Skin of body (tissue), 2 donors: ENCODE results near the gene BRF1. TPM values are rescaled to one million over a fixed set of nuclear protein-coding genes. Genes with fewer than 3 reads are reported as not detected.

Experiments
- DNase-seq: peaks from one replicate; lab custom pipeline; 2025; lab: John Stamatoyannopoulos, UW
- total RNA-seq: library from RNA; depleted of rRNA; stranded (reverse); fragments of >200 nt; gene quantifications from one replicate; pipeline ENCODE4 v1.2.3, GENCODE V29; 2014

Gene BRF1
- total RNA-seq, 1 donor from 2014 or later = 33.0 TPM

GRCh38 chr14:105161964-105162668 is 138.7 kb downstream of the BRF1 start:
- DNase-seq = no peak

- DNase-seq = no peak
Observed at GRCh38 chr14:105161309-105161708, 139.5 kb downstream of the BRF1 start.

GRCh38 chr14:105160776-105161175 is 140.0 kb downstream of the BRF1 start:
- no peak for DNase-seq

- no peak for DNase-seq
Observed at GRCh38 chr14:105159344-105159743, 141.5 kb downstream of the BRF1 start.

Other genes with a start within 250 kb of the BRF1 start
- gene GPR132, start 235.6 kb downstream of the BRF1 start, total RNA-seq = 1.6 TPM
- gene JAG2, start 132.2 kb downstream of the BRF1 start, total RNA-seq = 27.0 TPM
- 11.4 TPM for gene NUDT14, start 119.7 kb downstream of the BRF1 start, total RNA-seq
- gene BTBD6, start 52.5 kb downstream of the BRF1 start, total RNA-seq = 29.0 TPM
- gene PACS2, start 13.7 kb upstream of the BRF1 start, total RNA-seq = 44.9 TPM
- gene TEX22, start 97.5 kb upstream of the BRF1 start, total RNA-seq = 0.20 TPM
- 48.3 TPM for gene MTA1, start 118.8 kb upstream of the BRF1 start, total RNA-seq
- 43.2 TPM for gene CRIP2, start 173.8 kb upstream of the BRF1 start, total RNA-seq
- 10.5 TPM for gene CRIP1, start 185.9 kb upstream of the BRF1 start, total RNA-seq
- 5.5 TPM for gene TEDC1, start 190.2 kb upstream of the BRF1 start, total RNA-seq
- 3.7 TPM for gene TMEM121, start 225.6 kb upstream of the BRF1 start, total RNA-seq